Astrocyte (in vitro differentiated cells and primary cell): ENCODE results near the gene MYO1G.

Experiments used
- CTCF ChIP-seq: IDR thresholded peaks from 2 replicates; pipeline ENCODE4 v1.5.1; 2011; ENCODE audit warnings: low read depth, mild to moderate bottlenecking, inconsistent platforms, low read length, moderate library complexity; ENCODE audit not compliant: insufficient read depth
- EZH2 ChIP-seq: IDR thresholded peaks from 2 replicates; pipeline ENCODE4 v1.6.1; 2012; ENCODE audit warnings: mild to moderate bottlenecking, low read length, inconsistent platforms; ENCODE audit not compliant: insufficient read depth

GRCh38 chr7:44912775-44913347 is 66.0 kb downstream of the MYO1G start:
- no peak for TF ChIP-seq CTCF
- TF ChIP-seq EZH2, result no peak
